Ovary (tissue), 9 donors: ENCODE measurements around the gene SULT1C3. TPM values are rescaled to one million over a fixed set of nuclear protein-coding genes. Genes with fewer than 3 reads are reported as not detected.

Experiments
- DNase-seq, 5 donors: peaks; one replicate each; pipeline ENCODE4 v3.0.0-alpha.2; 2019 to 2020
- H3K27ac ChIP-seq, 2 donors: fragments of 200-600 bp; one replicate each; pipeline versions ENCODE4 v1.5.1 to v1.8.0; 2019 to 2022
- H3K27me3 ChIP-seq: fragments of 200-600 bp; one replicate; pipeline ENCODE4 v1.8.0; 2022
- H3K36me3 ChIP-seq: fragments of 200-600 bp; sonication (generic); one replicate; pipeline ENCODE4 v1.5.1; 2019
- H3K4me1 ChIP-seq: one replicate; pipeline ENCODE4 v1.8.1; 2013; ENCODE audit warnings: mild to moderate bottlenecking, moderate library complexity; ENCODE audit not compliant: insufficient read depth
- H3K4me3 ChIP-seq: fragments of 200-600 bp; sonication (generic); one replicate; pipeline ENCODE4 v1.5.1; 2017
- H3K9me3 ChIP-seq, 2 donors: fragments of 200-600 bp in 1 of 2; sonication (generic) in 1 of 2; one replicate each; pipeline versions ENCODE4 v1.5.1 to v1.8.1; 2013 to 2019; ENCODE audit warnings: mild to moderate bottlenecking in 1 of 2, moderate library complexity in 1 of 2
- EP300 ChIP-seq: sonication (generic); formaldehyde crosslinking; IDR thresholded peaks from one replicate; pipeline ENCODE4 v1.6.1; 2017; ENCODE audit warnings: antibody characterized with exemption
- POLR2A ChIP-seq: fragments of 450-650 bp; IDR thresholded peaks from one replicate; pipeline ENCODE4 v1.6.1; 2017; ENCODE audit warnings: antibody characterized with exemption, mild to moderate bottlenecking, moderate library complexity
- WGBS, 3 donors: extraction: QIAGEN DNeasy Blood & Tissue Kit in 1 of 3; methylation state at CpG; one replicate each; pipeline versions ENCODE4 v1.1.5 to v1.1.7; 2013 to 2017; 5-methylcytosine and 5-hydroxymethylcytosine counted together
- intact Hi-C, 4 donors: fragments of 100-400 bp; cut with DNase I; formaldehyde crosslinking; loops; one replicate each; pipeline versions ENCODE4 v1.11.0 to v1.15.1; 2022 to 2023
- polyA plus RNA-seq, 2 donors: library from polyadenylated mRNA; stranded (reverse); fragments of 200-250 nt in 1 of 2; fragments of 350-450 nt in 1 of 2; fragmentation: Illumina TruSeq in 1 of 2; extraction: RNeasy Lipid Tissue Mini Kit (QIAGEN cat#74804) in 1 of 2; gene quantifications; one replicate each; pipeline ENCODE4 v1.2.3, GENCODE V29; 2013 to 2014
- total RNA-seq, 7 donors: library from RNA; depleted of rRNA in 2 of 7; stranded (reverse); fragments of >200 nt in 2 of 7; fragmentation: NEBNext Ultra II Directional in 3 of 7; extraction: Animal tissue kit (Norgen Biotek cat#: 25700) in 3 of 7; gene quantifications; one replicate each; pipeline versions ENCODE4 v1.1.0 to v1.2.4, GENCODE V29; 2016 to 2023
- TF ChIP-seq, protein P1 (sequence below), 3 donors: fragments of 450-650 bp in 2 of 3; fragments of 200-600 bp in 1 of 3; IDR thresholded peaks; one replicate each; pipeline versions ENCODE4 v1.5.1 to v1.8.0; 2016 to 2022; ENCODE audit warnings: antibody characterized with exemption in 3 of 3, mild to moderate bottlenecking in 1 of 3
- donor health status: DM: no; HTN: no; CAD: no; lungs with moderate emphysema.
- donor health status: DM: no; HTN: no; CAD: no.
- donor health status: Bipolar disorder and iron deficiency.
- donor health status: DM: yes; HTN: yes; CAD: no.
- donor health status: DM: no; HTN: no; CAD: no.
- donor health status: DM: yes; HTN: yes; CAD: no.

The SULT1C3 gene
- total and polyA plus RNA-seq, 9 donors, result not detected

DNA sequence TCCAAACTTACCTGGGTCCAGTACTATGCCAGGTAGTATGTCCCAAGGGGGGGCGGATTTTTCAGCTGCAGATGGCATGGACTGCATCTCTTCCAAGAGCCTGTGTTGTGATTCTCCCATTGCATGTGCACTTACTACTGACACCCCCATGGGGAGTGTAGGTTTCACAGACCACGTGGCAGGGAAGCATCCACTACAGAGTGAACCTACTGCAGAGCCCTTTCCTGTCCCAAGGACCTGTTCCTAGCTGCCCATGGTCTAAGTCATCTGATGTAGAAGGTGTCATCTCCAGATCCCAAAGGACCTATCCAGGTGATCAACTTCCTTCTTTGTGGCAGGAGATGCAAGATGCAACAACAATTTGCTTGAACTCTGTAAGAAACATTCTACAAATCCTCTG is 9.9 kb upstream of the SULT1C3 start:
- Histone ChIP-seq H3K27ac (no peak overlapping the region), H3K36me3 (no peaks in the 10 kb centered on the region), H3K27me3 (no peaks in the 10 kb centered on the region), H3K4me1 (no peaks in the 10 kb centered on the region), H3K4me3 (no peak overlapping the region), H3K9me3 (no peaks in the 10 kb centered on the region)
- 81 to 83% (median 82%) methylated on average over 2 of the region's 2 CpGs for WGBS, 3 donors
- TF ChIP-seq POLR2A (no peak), EP300 (no peak)
- TF ChIP-seq, protein P1, sequence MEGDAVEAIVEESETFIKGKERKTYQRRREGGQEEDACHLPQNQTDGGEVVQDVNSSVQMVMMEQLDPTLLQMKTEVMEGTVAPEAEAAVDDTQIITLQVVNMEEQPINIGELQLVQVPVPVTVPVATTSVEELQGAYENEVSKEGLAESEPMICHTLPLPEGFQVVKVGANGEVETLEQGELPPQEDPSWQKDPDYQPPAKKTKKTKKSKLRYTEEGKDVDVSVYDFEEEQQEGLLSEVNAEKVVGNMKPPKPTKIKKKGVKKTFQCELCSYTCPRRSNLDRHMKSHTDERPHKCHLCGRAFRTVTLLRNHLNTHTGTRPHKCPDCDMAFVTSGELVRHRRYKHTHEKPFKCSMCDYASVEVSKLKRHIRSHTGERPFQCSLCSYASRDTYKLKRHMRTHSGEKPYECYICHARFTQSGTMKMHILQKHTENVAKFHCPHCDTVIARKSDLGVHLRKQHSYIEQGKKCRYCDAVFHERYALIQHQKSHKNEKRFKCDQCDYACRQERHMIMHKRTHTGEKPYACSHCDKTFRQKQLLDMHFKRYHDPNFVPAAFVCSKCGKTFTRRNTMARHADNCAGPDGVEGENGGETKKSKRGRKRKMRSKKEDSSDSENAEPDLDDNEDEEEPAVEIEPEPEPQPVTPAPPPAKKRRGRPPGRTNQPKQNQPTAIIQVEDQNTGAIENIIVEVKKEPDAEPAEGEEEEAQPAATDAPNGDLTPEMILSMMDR (IDR thresholded peaks at IDR 0.05), result no peak
- intact Hi-C loops, result no loop called here
- no peak for DNase-seq

DNA sequence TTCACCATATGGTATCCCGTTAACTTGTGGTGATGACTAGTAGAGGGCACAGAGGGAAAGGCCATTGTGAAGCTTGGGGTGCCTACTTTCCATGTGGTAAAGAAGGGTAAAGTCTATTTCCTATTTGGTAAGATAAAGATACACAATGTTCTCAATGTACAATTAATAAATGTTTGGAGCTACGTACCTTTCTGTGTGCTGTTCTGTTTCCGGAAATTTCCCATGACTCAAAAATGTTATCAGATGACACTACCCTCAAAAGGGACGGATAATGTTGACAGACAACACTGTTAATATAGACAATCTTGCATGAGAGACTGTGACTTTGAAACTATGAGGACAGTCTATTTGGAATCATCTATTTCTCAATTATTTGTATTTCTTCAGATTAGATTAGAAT is 4.2 kb upstream of the SULT1C3 start:
- no peaks in the 10 kb centered on the region for H3K36me3 ChIP-seq
- H3K9me3 ChIP-seq, result no peaks in the 10 kb centered on the region
- H3K27me3 ChIP-seq, result no peaks in the 10 kb centered on the region
- intact Hi-C loops, result no loop called here
- WGBS, 3 donors, result 89 to 90% (median 90%) methylated on average over 4 of the region's 4 CpGs
- no peaks in the 10 kb centered on the region for H3K4me1 ChIP-seq
- no peak overlapping the region for H3K27ac ChIP-seq
- TF ChIP-seq EP300 (no peak), POLR2A (no peak)
- TF ChIP-seq, protein P1 (IDR thresholded peaks at IDR 0.05), result no peak
- DNase-seq, result no peak
- H3K4me3 ChIP-seq, result no peak overlapping the region

DNA sequence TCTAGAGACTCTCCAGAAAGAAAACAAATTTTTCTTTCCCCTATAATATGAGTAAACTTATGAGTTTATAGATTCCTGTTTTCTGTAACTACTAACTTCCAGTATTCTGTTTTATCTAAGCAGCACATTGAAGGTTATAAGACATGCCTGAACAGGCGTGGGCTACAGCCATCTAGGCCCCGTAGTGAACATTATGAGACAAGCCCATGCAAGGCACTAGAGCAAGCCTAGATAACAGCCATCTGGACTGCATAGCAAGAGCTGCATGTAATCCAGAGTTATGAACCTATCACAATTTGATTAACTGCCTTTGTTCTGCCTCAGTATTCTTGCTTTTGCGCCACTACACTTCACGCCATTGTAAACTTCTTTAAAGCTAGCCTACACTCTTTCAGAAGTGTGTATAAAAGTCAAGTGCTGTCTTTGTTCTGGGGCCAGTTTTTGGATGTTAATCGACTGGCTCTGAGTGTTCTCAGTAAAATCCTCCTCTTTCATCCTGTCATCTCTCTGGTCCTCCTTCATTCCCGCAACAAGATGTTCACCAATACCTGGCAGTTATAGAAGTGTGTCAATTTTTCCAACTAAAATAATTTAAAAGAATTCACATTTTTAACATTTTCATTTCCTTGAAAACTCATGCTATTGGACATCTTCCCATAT is 3.0 kb upstream of the SULT1C3 start:
- Histone ChIP-seq H3K4me3 (no peak overlapping the region), H3K9me3 (no peaks in the 10 kb centered on the region), H3K4me1 (no peaks in the 10 kb centered on the region), H3K36me3 (no peaks in the 10 kb centered on the region), H3K27me3 (no peaks in the 10 kb centered on the region), H3K27ac (no peak overlapping the region)
- no peak for DNase-seq
- WGBS, 3 donors, result 83 to 92% (median 85%) methylated on average over 6 of the region's 6 CpGs
- TF ChIP-seq, protein P1 (IDR thresholded peaks at IDR 0.05), result no peak
- no peak for TF ChIP-seq POLR2A
- TF ChIP-seq EP300, result no peak
- intact Hi-C loops, result no loop called here

DNA sequence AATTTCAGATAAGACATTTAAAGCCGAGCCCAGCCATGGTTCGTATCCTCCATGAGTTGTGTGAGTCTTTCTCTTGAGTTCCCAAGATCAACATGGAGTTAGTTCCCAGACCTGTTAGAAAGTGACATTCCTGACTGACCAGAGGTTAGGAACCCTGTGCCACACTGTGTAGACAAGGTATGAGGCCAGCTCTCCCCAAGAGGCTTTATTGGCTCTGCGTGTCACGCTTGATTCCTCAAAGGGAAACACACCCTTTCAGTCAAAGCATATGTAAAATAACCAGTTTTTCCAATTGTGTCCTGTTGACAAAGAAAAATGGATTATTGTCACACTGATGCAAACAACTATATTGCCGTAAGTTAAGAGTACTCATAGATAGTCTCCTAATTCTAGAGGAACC is 1.2 kb downstream of the SULT1C3 start:
- H3K27me3 ChIP-seq, result no peaks in the 10 kb centered on the region
- 91 to 94% (median 93%) methylated on average over 5 of the region's 5 CpGs for WGBS, 3 donors
- no peak overlapping the region for H3K4me3 ChIP-seq
- TF ChIP-seq POLR2A (no peak), EP300 (no peak)
- TF ChIP-seq, protein P1 (IDR thresholded peaks at IDR 0.05), result no peak
- no peak overlapping the region for H3K27ac ChIP-seq
- no peak for DNase-seq
- intact Hi-C loops, result no loop called here
- no peaks in the 10 kb centered on the region for H3K36me3 ChIP-seq
- H3K4me1 ChIP-seq, result no peaks in the 10 kb centered on the region
- no peaks in the 10 kb centered on the region for H3K9me3 ChIP-seq
